ENCODE measurements around the gene HSPA8. TPM values are rescaled to one million over a fixed set of nuclear protein-coding genes. Genes with fewer than 3 reads are reported as not detected.
"Not testable (repeated sequence)": the region's sequence is repeated elsewhere in the genome, so short reads cannot be mapped to it uniquely, and the experiment has no call there.

HSPA8 gene
- polyA plus RNA-seq (2014; cell fraction: cytosol; rRNA removed): 1,457 and 1,648 TPM in 2 replicates
- 666 and 971 TPM in 2 replicates for polyA plus RNA-seq (2014; cell fraction: nucleus; rRNA removed)

- DNase-seq (ENCODE audit: low spot score): peak; percentile 29
Measured at GRCh38 chr11:123061403-123062157, at the start of gene HSPA8. HSPA8 (minus strand) TSS chr11:123062136; CDS start chr11:123061324, 812 bp downstream.

- DNase-seq (ENCODE audit: low spot score): peak; percentile 22
Measured at GRCh38 chr11:123111465-123111864, 49.5 kb upstream of the HSPA8 start.

- DNase-seq (ENCODE audit: low spot score): no peak
Measured at GRCh38 chr11:123110397-123110796, 48.5 kb upstream of the HSPA8 start.

- DNase-seq (ENCODE audit: low spot score): no peak
Measured at GRCh38 chr11:123107945-123108495, 46.1 kb upstream of the HSPA8 start.

- no peak for DNase-seq (ENCODE audit: low spot score)
Measured at GRCh38 chr11:123104697-123105096, 42.8 kb upstream of the HSPA8 start.

GRCh38 chr11:123103326-123103980 lies 41.5 kb upstream of the HSPA8 start:
- DNase-seq (ENCODE audit: low spot score): peak; percentile 47

- DNase-seq (ENCODE audit: low spot score): no peak
Measured at GRCh38 chr11:123100379-123101085, 38.6 kb upstream of the HSPA8 start.

GRCh38 chr11:123098990-123099389 lies 37.1 kb upstream of the HSPA8 start:
- DNase-seq (ENCODE audit: low spot score): no peak

GRCh38 chr11:123093739-123094138 lies 31.8 kb upstream of the HSPA8 start:
- DNase-seq (ENCODE audit: low spot score): no peak

GRCh38 chr11:123091506-123091905 lies 29.6 kb upstream of the HSPA8 start:
- DNase-seq (ENCODE audit: low spot score): no peak

GRCh38 chr11:123090168-123090567 lies 28.2 kb upstream of the HSPA8 start:
- not testable (repeated sequence) for DNase-seq (ENCODE audit: low spot score)

- not testable (repeated sequence) for DNase-seq (ENCODE audit: low spot score)
Measured at GRCh38 chr11:123088896-123089295, 27.0 kb upstream of the HSPA8 start.

- DNase-seq (ENCODE audit: low spot score): not testable (repeated sequence)
Measured at GRCh38 chr11:123087657-123088056, 25.7 kb upstream of the HSPA8 start.

- DNase-seq (ENCODE audit: low spot score): peak; percentile 23
Measured at GRCh38 chr11:123086305-123086704, 24.4 kb upstream of the HSPA8 start.

GRCh38 chr11:123085497-123085896 lies 23.6 kb upstream of the HSPA8 start:
- DNase-seq (ENCODE audit: low spot score): no peak

GRCh38 chr11:123084454-123084853 lies 22.5 kb upstream of the HSPA8 start:
- no peak for DNase-seq (ENCODE audit: low spot score)

- DNase-seq (ENCODE audit: low spot score): no peak
Measured at GRCh38 chr11:123083623-123084029, 21.7 kb upstream of the HSPA8 start.

- no peak for DNase-seq (ENCODE audit: low spot score)
Measured at GRCh38 chr11:123082977-123083376, 21.0 kb upstream of the HSPA8 start.

- no peak for DNase-seq (ENCODE audit: low spot score)
Measured at GRCh38 chr11:123080015-123080414, 18.1 kb upstream of the HSPA8 start.

GRCh38 chr11:123076484-123076883 lies 14.5 kb upstream of the HSPA8 start:
- DNase-seq (ENCODE audit: low spot score): no peak

- no peak for DNase-seq (ENCODE audit: low spot score)
Measured at GRCh38 chr11:123073343-123074057, 11.6 kb upstream of the HSPA8 start.

Data from SK-N-DZ (cell line).